Measurements from ENCODE around the gene DSCAM. TPM values are rescaled to one million over a fixed set of nuclear protein-coding genes. Genes with fewer than 3 reads are reported as not detected.

The DSCAM gene
- total RNA-seq, 2 donors from 2014 or later: 0.05 TPM; not detected in 1

DNA sequence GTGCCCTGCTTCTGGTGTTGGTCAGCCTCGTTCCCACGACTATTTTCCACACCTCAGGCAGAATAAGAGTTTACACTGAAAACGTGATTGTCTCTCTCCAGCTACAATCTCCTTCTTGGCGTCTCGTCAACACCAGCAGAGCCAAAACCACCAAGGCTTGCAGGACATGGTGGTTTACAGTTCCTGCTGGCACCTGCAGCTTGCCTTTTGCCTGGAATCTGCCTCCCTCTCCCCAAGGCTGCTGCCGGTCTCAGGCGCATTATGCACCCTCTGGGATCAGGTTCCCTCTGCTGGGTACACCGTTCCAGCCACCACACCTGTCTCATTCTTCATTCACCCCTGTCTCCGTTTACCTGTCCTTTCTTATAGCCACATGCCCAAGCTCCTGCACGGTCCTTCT lies 315.9 kb downstream of the DSCAM start:
- Histone ChIP-seq H3K27ac (no peak overlapping the region), H3K9me3 (no peaks in the 10 kb centered on the region), H3K4me3 (no peak overlapping the region), H3K9ac (ENCODE audit: low read depth in 2 of 2, low read length in 2 of 2) (no peak overlapping the region), H3K27me3 (no peaks in the 10 kb centered on the region), H3K4me1 (no peaks in the 10 kb centered on the region), H3K36me3 (no peaks in the 10 kb centered on the region)
- no peak for TF ChIP-seq CTCF (IDR thresholded peaks at IDR 0.05)
- intact Hi-C loops (cut with DNase I): no loop called here
- no peak for DNase-seq

- intact Hi-C loops (cut with DNase I): no loop called here
- no peak for DNase-seq
- H3K36me3 ChIP-seq: no peaks in the 10 kb centered on the region
- no peaks in the 10 kb centered on the region for H3K9me3 ChIP-seq
- H3K4me3 ChIP-seq: no peak overlapping the region
- H3K9ac ChIP-seq (ENCODE audit: low read depth in 2 of 2, low read length in 2 of 2): no peak overlapping the region
- no peak for TF ChIP-seq CTCF (IDR thresholded peaks at IDR 0.05)
- no peaks in the 10 kb centered on the region for H3K27me3 ChIP-seq
- no peaks in the 10 kb centered on the region for H3K4me1 ChIP-seq
- H3K27ac ChIP-seq: no peak overlapping the region
Observed at GRCh38 chr21:40517646-40518045, 329.3 kb downstream of the DSCAM start.

DNA sequence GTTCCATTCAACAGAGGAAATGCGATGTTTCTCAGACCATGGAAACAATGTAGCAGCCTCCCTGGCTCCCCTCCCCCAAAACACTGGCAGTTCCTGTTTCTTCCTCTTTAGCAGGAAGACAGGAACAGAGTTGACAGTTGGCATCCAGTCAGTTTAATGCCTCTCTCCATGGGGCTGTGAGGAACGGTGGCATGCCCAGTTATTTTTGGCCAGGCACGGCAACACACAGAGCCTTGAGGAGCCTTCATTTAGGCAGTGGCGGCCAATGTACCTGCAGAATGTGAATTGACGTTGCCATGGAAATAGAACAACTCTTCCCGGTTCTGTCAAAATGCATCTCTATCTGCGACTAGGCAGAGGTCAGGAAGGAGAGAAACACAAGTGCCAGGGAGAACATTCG lies 330.6 kb downstream of the DSCAM start:
- Histone ChIP-seq H3K27ac (no peak overlapping the region), H3K4me3 (no peak overlapping the region), H3K9ac (ENCODE audit: low read depth in 2 of 2, low read length in 2 of 2) (no peak overlapping the region), H3K27me3 (no peaks in the 10 kb centered on the region), H3K4me1 (no peaks in the 10 kb centered on the region), H3K36me3 (no peaks in the 10 kb centered on the region), H3K9me3 (no peaks in the 10 kb centered on the region)
- TF ChIP-seq CTCF (IDR thresholded peaks at IDR 0.05): no peak
- intact Hi-C loops (cut with DNase I): no loop called here
- no peak for DNase-seq

GRCh38 chr21:40512590-40512989 lies 334.4 kb downstream of the DSCAM start:
- no peak overlapping the region for H3K9ac ChIP-seq (ENCODE audit: low read depth in 2 of 2, low read length in 2 of 2)
- no peak overlapping the region for H3K4me3 ChIP-seq
- H3K9me3 ChIP-seq: no peaks in the 10 kb centered on the region
- no peak overlapping the region for H3K27ac ChIP-seq
- no peak for DNase-seq
- H3K36me3 ChIP-seq: no peaks in the 10 kb centered on the region
- H3K4me1 ChIP-seq: no peaks in the 10 kb centered on the region
- no peaks in the 10 kb centered on the region for H3K27me3 ChIP-seq
- intact Hi-C loops (cut with DNase I): no loop called here
- TF ChIP-seq CTCF (IDR thresholded peaks at IDR 0.05): peak; percentile 12

DNA sequence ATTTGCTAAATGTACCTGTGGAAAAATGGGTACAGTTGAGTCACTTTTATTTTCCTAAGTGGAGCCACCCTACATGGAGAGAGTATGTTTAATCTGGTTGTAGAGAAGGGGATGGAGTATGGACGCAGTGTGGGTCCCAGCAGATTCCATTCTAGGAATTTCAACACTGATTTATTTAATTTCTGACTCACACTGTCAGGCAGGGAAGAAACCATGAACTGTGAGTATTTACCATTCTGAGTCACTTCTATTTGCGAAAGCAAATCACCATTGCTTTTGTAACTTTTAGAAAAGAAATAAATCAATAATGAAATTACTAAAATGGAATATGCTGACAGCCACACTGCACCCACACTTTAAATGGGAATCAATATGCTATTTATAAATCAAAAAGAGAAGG lies 339.0 kb downstream of the DSCAM start:
- no peak for TF ChIP-seq CTCF (IDR thresholded peaks at IDR 0.05)
- no peak overlapping the region for H3K9ac ChIP-seq (ENCODE audit: low read depth in 2 of 2, low read length in 2 of 2)
- H3K36me3 ChIP-seq: no peaks in the 10 kb centered on the region
- H3K27me3 ChIP-seq: no peaks in the 10 kb centered on the region
- H3K9me3 ChIP-seq: no peaks in the 10 kb centered on the region
- H3K4me1 ChIP-seq: no peaks in the 10 kb centered on the region
- H3K27ac ChIP-seq: no peak overlapping the region
- no peak overlapping the region for H3K4me3 ChIP-seq
- no peak for DNase-seq
- intact Hi-C loops (cut with DNase I): no loop called here

GRCh38 chr21:40505681-40506080 lies 341.3 kb downstream of the DSCAM start:
- DNase-seq: no peak
- Histone ChIP-seq H3K27ac (no peak overlapping the region), H3K4me1 (no peaks in the 10 kb centered on the region), H3K9me3 (no peaks in the 10 kb centered on the region), H3K36me3 (no peaks in the 10 kb centered on the region), H3K9ac (ENCODE audit: low read depth in 2 of 2, low read length in 2 of 2) (no peak overlapping the region), H3K4me3 (no peak overlapping the region), H3K27me3 (no peaks in the 10 kb centered on the region)
- TF ChIP-seq CTCF (IDR thresholded peaks at IDR 0.05): no peak
- intact Hi-C loops (cut with DNase I): no loop called here

Data from colonic mucosa (tissue), 4 donors.